ENCODE results near the gene SLC35G3. TPM values are rescaled to one million over a fixed set of nuclear protein-coding genes. Genes with fewer than 3 reads are reported as not detected.
"Not testable (repeated sequence)": the region's sequence is repeated elsewhere in the genome, so short reads cannot be mapped to it uniquely, and the experiment has no call there.

SLC35G3 gene
- total RNA-seq, 6 experiments from 2014 or later = not detected

GRCh38 chr17:35214631-35215273 lies 20.6 kb upstream of the SLC35G3 start:
- Mint-ChIP-seq H3K36me3 (ENCODE audit: low read depth) (no peaks in the 10 kb centered on the region), H3K4me1 (ENCODE audit: low read depth) (no peaks in the 10 kb centered on the region), H3K27me3 (ENCODE audit: insufficient read depth) (peaks cover 16% of the 10 kb centered on the region), H3K4me3 (no peak overlapping the region), H3K9me3 (peaks cover 5% of the 10 kb centered on the region; the same call in 1 of the 2 replicates), H3K27ac (no peak overlapping the region)
- DNase-seq = no peak
- TF ChIP-seq CTCF (IDR thresholded peaks at IDR 0.05) = no peak

- peaks cover 5% of the 10 kb centered on the region; the same call in 1 of the 2 replicates for H3K9me3 Mint-ChIP-seq
- no peak overlapping the region for H3K4me3 Mint-ChIP-seq
- no peaks in the 10 kb centered on the region for H3K4me1 Mint-ChIP-seq (ENCODE audit: low read depth)
- no peak overlapping the region for H3K27ac Mint-ChIP-seq
- TF ChIP-seq CTCF (IDR thresholded peaks at IDR 0.05) = no peak
- no peaks in the 10 kb centered on the region for H3K36me3 Mint-ChIP-seq (ENCODE audit: low read depth)
- no peak for DNase-seq
- H3K27me3 Mint-ChIP-seq (ENCODE audit: insufficient read depth) = peaks cover 15% of the 10 kb centered on the region
Measured at GRCh38 chr17:35214192-35214591, 20.0 kb upstream of the SLC35G3 start.

GRCh38 chr17:35213412-35213940 lies 19.3 kb upstream of the SLC35G3 start:
- no peak for TF ChIP-seq CTCF (IDR thresholded peaks at IDR 0.05)
- no peak for DNase-seq
- no peak overlapping the region for H3K27ac Mint-ChIP-seq

GRCh38 chr17:35212668-35213067 lies 18.5 kb upstream of the SLC35G3 start:
- no peaks in the 10 kb centered on the region for H3K4me1 Mint-ChIP-seq (ENCODE audit: low read depth)
- H3K36me3 Mint-ChIP-seq (ENCODE audit: low read depth) = no peaks in the 10 kb centered on the region
- no peak overlapping the region for H3K4me3 Mint-ChIP-seq

More at GRCh38 chr17:35213412-35213940, 19.3 kb upstream of the SLC35G3 start:
- Mint-ChIP-seq H3K9me3 (peaks cover 5% of the 10 kb centered on the region; the same call in 1 of the 2 replicates), H3K4me1 (ENCODE audit: low read depth) (no peaks in the 10 kb centered on the region), H3K4me3 (no peak overlapping the region), H3K27me3 (ENCODE audit: insufficient read depth) (peaks cover 16% of the 10 kb centered on the region), H3K36me3 (ENCODE audit: low read depth) (no peaks in the 10 kb centered on the region)

GRCh38 chr17:35210741-35211140 lies 16.5 kb upstream of the SLC35G3 start:
- DNase-seq = no peak
- Mint-ChIP-seq H3K4me3 (no peak overlapping the region), H3K4me1 (ENCODE audit: low read depth) (no peaks in the 10 kb centered on the region), H3K36me3 (ENCODE audit: low read depth) (no peaks in the 10 kb centered on the region), H3K27ac (no peak overlapping the region), H3K9me3 (peaks cover 5% of the 10 kb centered on the region; the same call in 1 of the 2 replicates), H3K27me3 (ENCODE audit: insufficient read depth) (peaks cover 13% of the 10 kb centered on the region)
- TF ChIP-seq CTCF (IDR thresholded peaks at IDR 0.05) = no peak

More at GRCh38 chr17:35212668-35213067, 18.5 kb upstream of the SLC35G3 start:
- DNase-seq = no peak
- no peak overlapping the region for H3K27ac Mint-ChIP-seq
- H3K9me3 Mint-ChIP-seq = peaks cover 5% of the 10 kb centered on the region; the same call in 1 of the 2 replicates
- TF ChIP-seq CTCF (IDR thresholded peaks at IDR 0.05) = no peak
- peaks cover 16% of the 10 kb centered on the region for H3K27me3 Mint-ChIP-seq (ENCODE audit: insufficient read depth)

GRCh38 chr17:35202582-35202981 lies 8.4 kb upstream of the SLC35G3 start:
- H3K9me3 Mint-ChIP-seq; H3K36me3 Mint-ChIP-seq (ENCODE audit: low read depth); H3K4me3 Mint-ChIP-seq; DNase-seq; H3K27ac Mint-ChIP-seq; H3K4me1 Mint-ChIP-seq (ENCODE audit: low read depth); H3K27me3 Mint-ChIP-seq (ENCODE audit: insufficient read depth): not testable (repeated sequence)

- not testable (repeated sequence) for H3K36me3 Mint-ChIP-seq (ENCODE audit: low read depth); H3K27ac Mint-ChIP-seq; H3K4me1 Mint-ChIP-seq (ENCODE audit: low read depth); DNase-seq; H3K4me3 Mint-ChIP-seq
- peaks cover 10% of the 10 kb centered on the region for H3K27me3 Mint-ChIP-seq (ENCODE audit: insufficient read depth)
- peaks cover 14% of the 10 kb centered on the region for H3K9me3 Mint-ChIP-seq
Measured at GRCh38 chr17:35195062-35195461, 869 bp upstream of the SLC35G3 start.
